H9 (cell line): ENCODE results near the gene DMD. TPM values are rescaled to one million over a fixed set of nuclear protein-coding genes. Genes with fewer than 3 reads are reported as not detected.

Source experiments
- DNase-seq: peaks from one replicate; pipeline ENCODE4 v3.0.0-alpha.2; 2017
- H2AFZ ChIP-seq: one replicate; pipeline ENCODE4 v1.6.1; 2013; ENCODE audit warnings: mild to moderate bottlenecking, low read length, control low read depth, moderate library complexity
- H2AK5ac ChIP-seq: 2 replicates; pipeline ENCODE4 v1.6.1; 2013; ENCODE audit warnings: low read length, control low read depth, mixed read lengths; ENCODE audit not compliant: insufficient read length
- H2BK120ac ChIP-seq: one replicate; pipeline ENCODE4 v1.6.1; 2013; ENCODE audit warnings: low read depth, mild to moderate bottlenecking, low read length, control low read depth, inconsistent platforms; ENCODE audit not compliant: poor library complexity, severe bottlenecking
- H2BK12ac ChIP-seq: 2 replicates; pipeline ENCODE4 v1.6.1; 2013; ENCODE audit warnings: low read length, control low read depth, mixed read lengths, low read depth; ENCODE audit not compliant: insufficient read length
- H2BK15ac ChIP-seq: 2 replicates; pipeline ENCODE4 v1.6.1; 2013; ENCODE audit warnings: low read depth, low read length, control low read depth
- H2BK20ac ChIP-seq: one replicate; pipeline ENCODE4 v1.6.1; 2013; ENCODE audit warnings: low read depth, mild to moderate bottlenecking, low read length, control low read depth, inconsistent platforms; ENCODE audit not compliant: poor library complexity, severe bottlenecking
- H2BK5ac ChIP-seq: 2 replicates; pipeline ENCODE4 v1.6.1; 2013; ENCODE audit warnings: low read length, control low read depth, mixed read lengths; ENCODE audit not compliant: insufficient read length
- H3K14ac ChIP-seq: 2 replicates; pipeline ENCODE4 v1.6.1; 2013; ENCODE audit warnings: low read length, control low read depth; ENCODE audit not compliant: insufficient read depth
- H3K18ac ChIP-seq: 2 replicates; pipeline ENCODE4 v1.6.1; 2013; ENCODE audit warnings: low read depth, mild to moderate bottlenecking, mixed read lengths, low read length, control low read depth; ENCODE audit not compliant: insufficient read length
- H3K23ac ChIP-seq: 2 replicates; pipeline ENCODE4 v1.6.1; 2013; ENCODE audit warnings: low read length, control low read depth, mixed read lengths, low read depth; ENCODE audit not compliant: insufficient read length
- H3K23me2 ChIP-seq: 2 replicates; pipeline ENCODE4 v1.6.1; 2013; ENCODE audit warnings: low read depth, mild to moderate bottlenecking, mixed read lengths, low read length, control low read depth; ENCODE audit not compliant: insufficient read length, poor library complexity, severe bottlenecking
- H3K27ac ChIP-seq: 2 replicates; pipeline ENCODE4 v1.5.1; 2013; ENCODE audit warnings: low read length, control low read depth, mixed read lengths, low read depth; ENCODE audit not compliant: insufficient read length
- H3K27me3 ChIP-seq: 2 replicates; pipeline ENCODE4 v1.6.1; 2013; ENCODE audit warnings: low read length, control low read depth, inconsistent platforms; ENCODE audit not compliant: insufficient read depth
- H3K4ac ChIP-seq: 2 replicates; pipeline ENCODE4 v1.6.1; 2013; ENCODE audit warnings: low read depth, mild to moderate bottlenecking, control low read depth, inconsistent platforms, low read length, moderate library complexity
- H3K4me1 ChIP-seq: 2 replicates; pipeline ENCODE4 v1.6.1; 2013; ENCODE audit warnings: low read length, control low read depth, inconsistent platforms; ENCODE audit not compliant: insufficient read depth
- H3K4me2 ChIP-seq: 2 replicates; pipeline ENCODE4 v1.6.1; 2013; ENCODE audit warnings: low read length, control low read depth, mixed read lengths; ENCODE audit not compliant: insufficient read length, insufficient read depth
- H3K56ac ChIP-seq: 2 replicates; pipeline ENCODE4 v1.6.1; 2013; ENCODE audit warnings: low read depth, mild to moderate bottlenecking, mixed read lengths, low read length, control low read depth; ENCODE audit not compliant: insufficient read length
- H3K79me1 ChIP-seq: 2 replicates; pipeline ENCODE4 v1.6.1; 2013; ENCODE audit warnings: low read depth, mild to moderate bottlenecking, moderate library complexity, low read length, control low read depth, inconsistent platforms; ENCODE audit not compliant: insufficient read depth, poor library complexity, severe bottlenecking
- H3K79me2 ChIP-seq: 2 replicates; pipeline ENCODE4 v1.6.1; 2013; ENCODE audit warnings: low read length, control low read depth, inconsistent platforms; ENCODE audit not compliant: insufficient read depth
- H3K9ac ChIP-seq: 2 replicates; pipeline ENCODE4 v1.6.1; 2013; ENCODE audit warnings: low read length, control low read depth, mixed read lengths; ENCODE audit not compliant: insufficient read length; ENCODE audit errors: extremely low read depth
- H3K9me3 ChIP-seq: one replicate; pipeline ENCODE4 v1.6.1; 2013; ENCODE audit warnings: low read depth, low read length, inconsistent platforms; ENCODE audit not compliant: control insufficient read depth
- H3T11ph ChIP-seq: one replicate; pipeline ENCODE4 v1.6.1; 2013; ENCODE audit warnings: mild to moderate bottlenecking, low read length, control low read depth, inconsistent platforms
- H4K20me1 ChIP-seq: one replicate; pipeline ENCODE4 v1.6.1; 2013; ENCODE audit not compliant: control insufficient read depth, insufficient read length, insufficient read depth
- H4K5ac ChIP-seq: 2 replicates; pipeline ENCODE4 v1.6.1; 2013; ENCODE audit warnings: low read depth, mild to moderate bottlenecking, mixed read lengths, low read length, control low read depth; ENCODE audit not compliant: insufficient read length
- H4K8ac ChIP-seq: replicated peaks from 2 replicates; pipeline ENCODE4 v1.6.1; 2013; ENCODE audit warnings: low read length, control low read depth, mixed read lengths, low read depth; ENCODE audit not compliant: insufficient read length
- H4K91ac ChIP-seq: 2 replicates; pipeline ENCODE4 v1.6.1; 2013; ENCODE audit warnings: low read depth, mild to moderate bottlenecking, moderate library complexity, mixed read lengths, low read length, control low read depth; ENCODE audit not compliant: insufficient read length
- H3K27ac Mint-ChIP-seq, 3 experiments: 2 replicates in 2 of 3; 3 replicates in 1 of 3; pipeline ENCODE4 v1.8.0; 2020 to 2021; ENCODE audit warnings: mixed read lengths in 3 of 3, mild to moderate bottlenecking in 1 of 3, moderate library complexity in 1 of 3
- H3K27me3 Mint-ChIP-seq: 2 replicates; pipeline ENCODE4 v1.8.0; 2021; ENCODE audit warnings: low read depth, mild to moderate bottlenecking, moderate library complexity, mixed read lengths
- H3K36me3 Mint-ChIP-seq, 3 experiments: 2 replicates in 2 of 3; 3 replicates in 1 of 3; pipeline ENCODE4 v1.8.0; 2020 to 2021; ENCODE audit warnings: low read depth in 3 of 3, mixed read lengths in 3 of 3; ENCODE audit not compliant: insufficient read depth in 1 of 3
- H3K4me1 Mint-ChIP-seq, 2 experiments: 2 replicates each; pipeline ENCODE4 v1.8.0; 2020; ENCODE audit warnings: mixed read lengths in 2 of 2
- H3K4me3 Mint-ChIP-seq, 2 experiments: 2 replicates in 1 of 2; 3 replicates in 1 of 2; pipeline ENCODE4 v1.8.0; 2020 to 2021; ENCODE audit warnings: mild to moderate bottlenecking in 2 of 2, mixed read lengths in 2 of 2, moderate library complexity in 1 of 2
- H3K9me3 Mint-ChIP-seq, 2 experiments: 2 replicates in 1 of 2; 3 replicates in 1 of 2; pipeline ENCODE4 v1.8.0; 2020; ENCODE audit warnings: mild to moderate bottlenecking in 2 of 2, mixed read lengths in 2 of 2, moderate library complexity in 1 of 2
- WGBS: extraction: QIAGEN DNeasy Blood & Tissue Kit; methylation state at CpG from one replicate; pipeline ENCODE4 v1.1.7; 2013; ENCODE audit warnings: missing lambda C conversion rate, low lambda C conversion rate, mixed read lengths; ENCODE audit not compliant: insufficient read length; ENCODE audit errors: extremely low coverage; 5-methylcytosine and 5-hydroxymethylcytosine counted together
- total RNA-seq: library from RNA; stranded (reverse); gene quantifications from 2 replicates; pipeline ENCODE4 v1.2.1, GENCODE V29; 2021
- TF ChIP-seq, protein P1 (sequence below): fragments of 200-600 bp; sonication (generic); conservative IDR thresholded peaks from 3 replicates; pipeline ENCODE4 v1.8.0; 2021; ENCODE audit warnings: antibody characterized with exemption, mild to moderate bottlenecking

The DMD gene
- total RNA-seq, 1 experiment from 2014 or later, result 3.8 TPM

DNA sequence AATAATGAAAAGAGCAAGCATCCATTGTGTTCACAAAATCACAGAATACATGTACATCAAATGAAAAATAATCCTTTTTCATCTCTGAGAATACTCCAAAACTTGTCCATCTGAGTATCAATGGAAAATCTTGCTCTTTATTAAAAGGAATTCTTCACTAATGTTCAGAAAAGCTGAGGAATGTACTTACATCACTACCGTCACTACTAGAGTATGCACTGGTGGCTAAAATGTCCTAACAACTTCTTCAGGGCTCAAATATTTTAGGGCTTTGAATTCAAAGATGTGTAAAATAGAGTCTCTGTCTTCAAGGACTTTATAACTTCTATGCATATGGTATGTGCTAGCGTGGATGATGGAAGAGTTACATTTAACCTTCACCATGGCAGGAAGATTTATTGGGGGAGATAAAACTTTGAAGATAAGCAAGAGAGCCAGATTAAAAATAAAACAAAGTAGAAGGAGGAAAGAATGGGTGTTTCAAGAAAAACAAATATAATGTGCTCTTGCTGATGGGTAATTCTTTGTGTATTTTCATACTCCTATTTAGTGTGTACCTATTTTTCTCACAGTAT, 55.1 kb downstream of the DMD start:
- no peak overlapping the region for H3K27ac Mint-ChIP-seq
- no peak overlapping the region for H2BK15ac ChIP-seq
- H4K91ac ChIP-seq, result no peak overlapping the region
- no peak overlapping the region for H3K4me2 ChIP-seq
- H3K9ac ChIP-seq, result no peak overlapping the region
- H3K4me3 Mint-ChIP-seq, result no peak overlapping the region
- H2BK5ac ChIP-seq, result no peak overlapping the region
- no peak overlapping the region for H3K23ac ChIP-seq
- H3K27ac ChIP-seq, result no peak overlapping the region
- no peak overlapping the region for H2BK12ac ChIP-seq
- H3K79me1 ChIP-seq, result no peaks in the 10 kb centered on the region
- no peaks in the 10 kb centered on the region for H3K4me1 Mint-ChIP-seq
- no peaks in the 10 kb centered on the region for H3K4me1 ChIP-seq
- no peak for DNase-seq
- H2BK20ac ChIP-seq, result no peak overlapping the region
- peaks cover 3 to 11% of the 10 kb centered on the region in 2 experiments; a peak in 4 of 5 replicates for H3K9me3 Mint-ChIP-seq
- H4K8ac ChIP-seq, result no peak overlapping the region
- H3K27me3 ChIP-seq, result no peaks in the 10 kb centered on the region
- no peak overlapping the region for H3K56ac ChIP-seq
- H3K36me3 Mint-ChIP-seq, result no peaks in the 10 kb centered on the region; a peak in 1 of 7 replicates
- no peak overlapping the region for H2AK5ac ChIP-seq
- no peaks in the 10 kb centered on the region for H3K9me3 ChIP-seq
- TF ChIP-seq, protein P1, sequence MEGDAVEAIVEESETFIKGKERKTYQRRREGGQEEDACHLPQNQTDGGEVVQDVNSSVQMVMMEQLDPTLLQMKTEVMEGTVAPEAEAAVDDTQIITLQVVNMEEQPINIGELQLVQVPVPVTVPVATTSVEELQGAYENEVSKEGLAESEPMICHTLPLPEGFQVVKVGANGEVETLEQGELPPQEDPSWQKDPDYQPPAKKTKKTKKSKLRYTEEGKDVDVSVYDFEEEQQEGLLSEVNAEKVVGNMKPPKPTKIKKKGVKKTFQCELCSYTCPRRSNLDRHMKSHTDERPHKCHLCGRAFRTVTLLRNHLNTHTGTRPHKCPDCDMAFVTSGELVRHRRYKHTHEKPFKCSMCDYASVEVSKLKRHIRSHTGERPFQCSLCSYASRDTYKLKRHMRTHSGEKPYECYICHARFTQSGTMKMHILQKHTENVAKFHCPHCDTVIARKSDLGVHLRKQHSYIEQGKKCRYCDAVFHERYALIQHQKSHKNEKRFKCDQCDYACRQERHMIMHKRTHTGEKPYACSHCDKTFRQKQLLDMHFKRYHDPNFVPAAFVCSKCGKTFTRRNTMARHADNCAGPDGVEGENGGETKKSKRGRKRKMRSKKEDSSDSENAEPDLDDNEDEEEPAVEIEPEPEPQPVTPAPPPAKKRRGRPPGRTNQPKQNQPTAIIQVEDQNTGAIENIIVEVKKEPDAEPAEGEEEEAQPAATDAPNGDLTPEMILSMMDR, result no peak
- no peak overlapping the region for H3K14ac ChIP-seq
- H3K27me3 Mint-ChIP-seq, result no peaks in the 10 kb centered on the region
- no peak overlapping the region for H3K4ac ChIP-seq
- H3K18ac ChIP-seq, result no peak overlapping the region
- no peaks in the 10 kb centered on the region for H3K23me2 ChIP-seq
- no peaks in the 10 kb centered on the region for H3K79me2 ChIP-seq
- no CpG with 5 or more reads among the region's 2 CpGs for WGBS
- no peak overlapping the region for H3T11ph ChIP-seq
- H2BK120ac ChIP-seq, result no peak overlapping the region
- no peak overlapping the region for H2AFZ ChIP-seq
- no peak overlapping the region for H4K5ac ChIP-seq
- no peaks in the 10 kb centered on the region for H4K20me1 ChIP-seq
